T-helper 9 cell (primary cell): ENCODE results near the gene ETNK1.
"Not testable (repeated sequence)": the region's sequence is repeated elsewhere in the genome, so short reads cannot be mapped to it uniquely, and the experiment has no call there.

Experiments used
- DNase-seq: peaks from one replicate; pipeline ENCODE4 v3.0.0-alpha.2; 2020

Gene ETNK1

GRCh38 chr12:22692467-22692866 is 67.5 kb downstream of the ETNK1 start:
- DNase-seq: not testable (repeated sequence)

DNA sequence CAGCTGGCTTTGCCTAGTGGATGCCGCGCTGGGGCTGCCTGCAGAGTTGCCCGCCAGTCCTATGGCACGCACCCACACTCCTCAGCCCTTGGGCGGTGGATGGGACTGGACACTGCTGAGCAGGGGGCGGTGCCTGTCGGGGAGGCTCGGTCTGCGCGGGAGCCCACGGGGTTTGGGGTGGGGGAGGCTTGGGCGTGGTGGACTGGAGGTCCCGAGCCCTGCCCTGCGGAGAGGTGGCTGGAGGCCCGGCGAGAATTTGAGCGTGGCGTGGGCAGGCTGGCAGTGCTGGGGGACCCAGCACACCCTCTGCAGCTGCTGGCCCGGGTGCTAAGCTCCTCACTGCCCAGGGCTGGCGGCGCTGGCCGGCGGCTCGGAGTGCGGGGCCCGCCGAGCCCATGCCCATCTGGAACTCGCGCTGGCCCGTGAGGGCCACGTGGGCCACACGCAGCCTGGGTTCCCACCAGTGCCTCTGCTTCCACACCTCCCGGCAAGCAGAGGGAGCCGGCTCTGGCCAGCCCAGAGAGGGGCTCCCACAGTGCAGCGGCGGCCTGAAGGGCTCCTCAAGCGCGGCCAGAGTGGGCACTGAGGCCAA is 68.1 kb downstream of the ETNK1 start:
- no peak for DNase-seq

DNA sequence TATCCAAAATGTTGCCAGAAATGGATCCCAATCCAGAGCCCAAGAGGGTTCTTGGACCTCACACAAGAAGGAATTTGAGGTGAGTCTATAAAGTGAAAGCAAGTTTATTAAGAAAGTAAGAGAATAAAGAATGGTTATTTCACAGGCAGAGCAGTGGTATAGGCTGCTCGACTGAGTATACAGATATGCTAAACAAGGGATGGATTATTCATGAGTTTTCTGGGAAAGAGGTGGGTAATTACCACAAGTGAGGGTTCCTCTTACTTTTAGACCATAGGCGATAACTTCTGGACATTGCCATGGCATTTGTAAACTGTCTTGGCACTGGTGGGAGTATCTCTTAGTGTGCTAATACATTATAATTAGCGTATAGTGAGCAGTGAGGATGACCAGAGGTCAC is 73.6 kb downstream of the ETNK1 start:
- no peak for DNase-seq

DNA sequence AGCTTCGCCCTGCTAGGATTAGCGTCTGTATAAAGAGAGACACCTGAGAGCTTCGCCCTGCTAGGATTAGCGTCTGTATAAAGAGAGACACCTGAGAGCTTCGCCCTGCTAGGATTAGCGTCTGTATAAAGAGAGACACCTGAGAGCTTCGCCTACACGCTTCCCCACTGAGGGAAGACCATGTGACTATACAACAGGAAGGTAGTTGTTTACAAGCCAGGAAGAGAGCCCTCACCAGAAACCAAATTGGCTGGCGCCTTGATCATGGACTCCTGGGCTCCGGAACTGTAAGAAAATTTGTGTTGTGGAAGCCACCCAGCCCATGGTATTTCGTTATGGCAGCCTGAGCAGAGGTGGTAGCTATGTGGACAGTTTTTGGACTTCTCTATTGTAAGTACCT is 74.7 kb downstream of the ETNK1 start:
- not testable (repeated sequence) for DNase-seq

DNA sequence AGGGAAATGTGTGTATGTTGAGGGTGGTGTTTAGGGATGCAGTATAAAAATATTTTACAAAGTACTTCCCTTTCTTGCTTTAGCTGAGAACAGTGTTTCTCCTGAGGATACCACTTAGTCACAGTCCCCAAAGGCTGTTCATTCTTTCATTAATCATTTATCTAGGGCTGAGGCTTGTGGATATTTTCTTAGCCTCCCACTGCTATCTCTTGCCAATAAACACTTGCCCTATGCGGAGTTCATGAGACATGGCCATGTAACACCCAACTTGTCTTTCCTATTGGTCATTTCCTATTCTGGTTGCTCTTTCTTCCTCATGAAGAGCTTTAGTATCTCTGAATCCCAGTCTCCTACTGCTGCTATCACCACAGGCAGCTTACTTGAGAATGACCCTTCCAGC is 75.1 kb downstream of the ETNK1 start:
- no peak for DNase-seq

- not testable (repeated sequence) for DNase-seq
Observed at GRCh38 chr12:22701216-22701809, 76.3 kb downstream of the ETNK1 start.

GRCh38 chr12:22702690-22703089 is 77.7 kb downstream of the ETNK1 start:
- no peak for DNase-seq

- DNase-seq: no peak
Observed at GRCh38 chr12:22709292-22709691, 84.3 kb downstream of the ETNK1 start.

DNA sequence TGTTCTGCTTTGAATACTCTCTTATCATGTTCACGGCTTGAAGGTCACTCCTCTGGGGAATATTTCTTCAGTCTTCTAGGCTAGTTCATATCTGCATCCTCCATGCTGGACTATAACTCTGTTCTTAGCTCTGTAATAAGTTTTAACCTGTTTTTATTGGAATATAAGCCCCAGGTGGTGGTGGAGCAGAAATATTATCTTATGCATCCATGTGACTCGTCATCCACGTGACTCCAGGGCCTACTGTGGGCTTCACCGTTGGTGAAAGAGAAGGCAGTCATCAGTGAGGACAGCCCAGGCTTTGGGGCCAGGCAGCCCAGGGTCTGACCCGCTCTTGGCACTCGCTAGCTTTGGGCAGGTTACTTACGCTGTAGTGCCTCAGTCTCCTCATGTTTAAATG is 87.1 kb downstream of the ETNK1 start:
- no peak for DNase-seq

DNA sequence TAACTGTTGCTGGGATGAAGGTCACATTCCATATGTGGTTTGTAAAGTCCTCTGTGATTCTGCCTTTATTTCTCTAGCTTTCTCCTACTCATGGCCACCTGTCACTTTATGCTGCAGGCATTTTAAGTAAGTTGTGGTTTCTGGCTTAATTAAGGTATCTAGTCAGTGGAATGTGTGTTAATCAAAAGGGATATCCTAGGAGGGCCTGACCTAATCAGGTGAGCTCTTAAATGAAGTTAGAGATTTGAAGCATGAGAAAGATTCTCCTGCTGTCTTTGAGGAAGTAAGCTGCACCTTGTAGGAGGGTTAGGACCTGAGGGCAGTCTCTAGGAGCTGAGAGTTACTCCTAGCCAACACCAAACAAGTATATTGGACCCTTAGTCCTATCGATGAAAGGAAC is 90.3 kb downstream of the ETNK1 start:
- DNase-seq: no peak

- no peak for DNase-seq
Observed at GRCh38 chr12:22719745-22720144, 94.8 kb downstream of the ETNK1 start.

DNA sequence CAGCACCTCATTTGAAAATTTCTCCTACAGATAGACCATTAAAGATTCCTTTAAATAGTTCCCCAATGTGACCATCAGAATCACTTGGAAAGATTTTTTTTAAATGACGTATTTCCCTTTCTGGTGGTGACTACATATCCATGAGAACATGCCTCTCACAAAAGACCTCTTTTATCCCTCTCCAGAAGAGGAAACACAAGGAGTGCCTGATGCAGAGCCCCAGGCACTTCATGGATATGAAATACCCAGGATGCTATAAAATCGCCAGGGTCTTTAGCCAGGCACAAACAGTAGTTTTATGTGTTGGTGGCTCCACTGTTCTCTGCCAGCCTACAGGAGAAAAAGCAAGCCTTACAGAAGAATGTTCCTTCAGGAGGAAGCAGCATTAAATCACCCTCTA is 97.1 kb downstream of the ETNK1 start:
- DNase-seq: no peak

- no peak for DNase-seq
Observed at GRCh38 chr12:22722779-22723178, 97.8 kb downstream of the ETNK1 start.

DNA sequence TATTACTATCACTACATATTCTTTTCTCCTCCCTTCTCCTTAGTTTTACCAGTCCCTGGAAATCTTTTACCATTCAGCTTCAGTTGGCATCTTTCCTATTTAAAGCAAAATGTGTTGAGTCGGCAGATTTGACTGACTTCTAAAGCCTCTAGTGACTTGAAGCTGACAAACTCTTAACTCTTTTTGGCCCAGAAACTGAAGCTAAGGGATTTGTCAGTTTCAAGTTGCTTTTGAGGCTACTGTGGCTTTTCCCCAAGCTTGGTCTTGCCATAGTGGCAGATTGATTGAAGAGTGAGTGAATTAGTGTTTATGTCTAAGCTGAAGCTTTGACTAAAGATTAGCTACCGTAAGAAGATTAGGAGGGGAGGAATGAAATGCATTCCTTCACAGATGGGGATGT is 104.0 kb downstream of the ETNK1 start:
- no peak for DNase-seq

DNA sequence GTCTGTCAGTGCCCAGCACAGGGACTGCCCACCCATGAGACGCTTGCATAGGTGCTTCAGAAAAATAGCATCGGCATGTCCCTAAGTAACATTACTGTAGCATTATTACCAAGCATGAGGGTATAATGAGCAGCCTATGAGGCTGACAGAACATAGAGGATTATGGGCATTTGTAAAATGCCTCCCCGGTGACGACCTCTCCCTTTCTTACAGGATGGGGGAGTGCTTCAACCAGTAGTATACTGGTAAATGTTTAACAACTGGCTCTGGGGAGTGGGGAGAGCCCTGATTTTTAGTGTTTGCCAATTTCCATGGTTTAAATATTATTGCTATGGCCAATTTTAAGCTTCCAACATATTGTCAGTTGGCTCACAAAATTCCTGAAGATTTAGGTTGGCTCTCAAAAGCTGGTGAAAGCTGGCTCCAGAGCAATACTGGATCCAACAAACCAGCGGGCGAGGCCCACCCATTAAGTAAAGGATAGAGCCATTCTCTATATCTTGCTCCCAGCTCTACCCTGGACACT is 104.5 kb downstream of the ETNK1 start:
- no peak for DNase-seq

- no peak for DNase-seq
Observed at GRCh38 chr12:22729957-22730443, 105.0 kb downstream of the ETNK1 start.

- DNase-seq: no peak
Observed at GRCh38 chr12:22731236-22731635, 106.3 kb downstream of the ETNK1 start.

DNA sequence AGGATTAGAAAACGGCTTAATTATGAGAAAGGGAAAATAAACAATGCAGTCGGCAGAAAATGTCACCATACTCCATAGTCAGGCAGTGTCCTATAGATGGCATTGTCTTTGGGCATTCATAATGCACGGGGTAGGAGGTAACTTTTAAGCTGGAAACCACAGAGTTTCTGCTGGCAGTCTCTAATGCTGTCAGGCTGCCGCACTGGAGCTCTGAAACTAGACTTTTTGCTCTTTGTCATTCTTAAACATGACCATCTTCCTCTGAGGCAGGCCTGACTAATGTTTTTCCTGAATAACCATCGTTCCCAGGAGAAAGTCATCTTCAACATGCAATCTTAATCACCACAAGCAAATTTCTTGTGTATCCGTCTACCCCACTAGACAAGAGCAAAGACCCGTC is 108.8 kb downstream of the ETNK1 start:
- DNase-seq: no peak

- DNase-seq: no peak
Observed at GRCh38 chr12:22738945-22739344, 114.0 kb downstream of the ETNK1 start.
